Kidney epithelial cell (primary cell): ENCODE data around the gene RAC3. TPM values are rescaled to one million over a fixed set of nuclear protein-coding genes. Genes with fewer than 3 reads are reported as not detected.

ENCODE experiments used
- DNase-seq: peaks from one replicate; pipeline ENCODE4 v3.0.0-alpha.2; 2010; ENCODE audit warnings: low read depth
- H3K27me3 ChIP-seq: 2 replicates; pipeline ENCODE4 v1.6.0; 2011; ENCODE audit warnings: low read length; ENCODE audit not compliant: control insufficient read depth, insufficient read depth
- H3K36me3 ChIP-seq: 2 replicates; pipeline ENCODE4 v1.5.1; 2011; ENCODE audit warnings: low read length; ENCODE audit not compliant: control insufficient read depth, insufficient read depth
- H3K4me3 ChIP-seq: 2 replicates; pipeline ENCODE4 v1.5.1; 2011; ENCODE audit warnings: low read depth, mild to moderate bottlenecking, control low read depth, low read length
- CTCF ChIP-seq: IDR thresholded peaks from 2 replicates; pipeline ENCODE4 v1.5.1; 2011; ENCODE audit warnings: mild to moderate bottlenecking, moderate library complexity, low read length, control low read depth, inconsistent platforms; ENCODE audit not compliant: insufficient read depth, poor library complexity, severe bottlenecking
- total RNA-seq: library from RNA; depleted of rRNA; stranded (reverse); fragments of >200 nt; gene quantifications from 2 replicates; pipeline ENCODE4 v1.2.3, GENCODE V29; 2015

RAC3 gene
- total RNA-seq, 1 donor from 2014 or later = 57.4 TPM

GRCh38 chr17:81998691-81999438 is 32.6 kb upstream of the RAC3 start:
- H3K36me3 ChIP-seq = no peaks in the 10 kb centered on the region
- no peaks in the 10 kb centered on the region for H3K27me3 ChIP-seq
- TF ChIP-seq CTCF = no peak
- H3K4me3 ChIP-seq = no peak overlapping the region
- no peak for DNase-seq

DNA sequence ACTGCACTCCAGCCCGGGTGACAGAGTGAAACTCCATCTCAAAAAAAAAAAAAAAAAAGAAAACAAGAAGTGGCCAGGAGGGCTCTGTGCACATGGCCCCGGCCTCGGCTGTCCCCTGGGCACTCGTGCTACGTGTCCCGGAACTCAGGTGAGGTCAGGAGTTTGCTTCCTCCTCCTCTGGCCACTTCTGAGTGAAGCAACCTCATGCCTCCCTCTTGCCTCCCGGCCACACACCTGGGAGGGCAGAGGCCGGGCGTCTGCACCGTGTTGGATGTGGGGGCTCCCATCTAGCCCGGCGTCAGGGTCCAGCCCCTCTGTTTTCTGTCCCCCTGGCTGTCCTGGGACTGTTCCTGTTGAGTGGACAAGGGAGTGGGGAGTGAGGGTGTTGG is 31.9 kb upstream of the RAC3 start:
- DNase-seq = no peak
- Histone ChIP-seq H3K4me3 (no peak overlapping the region), H3K36me3 (no peaks in the 10 kb centered on the region), H3K27me3 (no peaks in the 10 kb centered on the region)
- no peak for TF ChIP-seq CTCF

DNA sequence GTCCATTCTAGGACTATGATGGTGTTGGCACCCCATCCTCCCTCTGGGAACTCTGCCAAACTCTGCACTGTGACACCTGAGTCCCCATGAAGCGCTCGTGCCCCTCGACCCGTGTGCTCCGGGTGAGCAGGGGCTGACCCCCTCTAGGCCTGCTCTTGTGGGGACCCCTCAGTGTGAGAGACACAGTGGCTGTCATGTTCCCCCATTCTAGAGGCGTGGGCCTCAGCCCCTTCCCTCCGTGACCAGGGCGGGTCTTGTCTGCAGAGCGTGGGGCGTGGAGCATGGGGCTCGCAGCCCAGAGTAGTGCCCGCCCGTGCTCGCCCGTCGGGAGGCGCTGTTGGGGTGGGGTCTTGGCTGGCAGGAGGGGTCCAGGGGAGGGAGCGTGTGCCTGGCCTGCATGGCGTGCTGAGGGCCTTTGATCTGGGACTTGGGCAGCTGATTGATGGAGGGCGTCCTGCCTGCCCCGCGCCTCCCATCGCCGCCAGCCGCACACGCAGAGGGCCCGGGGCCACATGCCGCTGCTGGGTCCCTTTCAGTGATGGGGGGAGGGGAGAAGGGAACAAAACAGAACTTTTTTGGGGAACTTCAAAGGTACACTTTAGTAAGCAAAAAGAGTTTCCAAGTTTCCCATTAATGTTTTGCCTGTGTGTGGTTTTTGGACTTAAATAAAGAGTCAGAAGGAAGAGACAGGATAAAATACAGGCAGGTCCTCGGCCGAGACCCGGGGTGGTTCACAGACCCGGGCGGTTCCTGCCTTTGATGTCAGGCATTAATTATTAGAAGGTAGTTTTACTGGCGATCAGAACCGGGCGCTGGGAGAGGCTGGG is 31.3 kb upstream of the RAC3 start:
- Histone ChIP-seq H3K27me3 (no peaks in the 10 kb centered on the region), H3K36me3 (no peaks in the 10 kb centered on the region), H3K4me3 (no peak overlapping the region)
- TF ChIP-seq CTCF = no peak
- no peak for DNase-seq

DNA sequence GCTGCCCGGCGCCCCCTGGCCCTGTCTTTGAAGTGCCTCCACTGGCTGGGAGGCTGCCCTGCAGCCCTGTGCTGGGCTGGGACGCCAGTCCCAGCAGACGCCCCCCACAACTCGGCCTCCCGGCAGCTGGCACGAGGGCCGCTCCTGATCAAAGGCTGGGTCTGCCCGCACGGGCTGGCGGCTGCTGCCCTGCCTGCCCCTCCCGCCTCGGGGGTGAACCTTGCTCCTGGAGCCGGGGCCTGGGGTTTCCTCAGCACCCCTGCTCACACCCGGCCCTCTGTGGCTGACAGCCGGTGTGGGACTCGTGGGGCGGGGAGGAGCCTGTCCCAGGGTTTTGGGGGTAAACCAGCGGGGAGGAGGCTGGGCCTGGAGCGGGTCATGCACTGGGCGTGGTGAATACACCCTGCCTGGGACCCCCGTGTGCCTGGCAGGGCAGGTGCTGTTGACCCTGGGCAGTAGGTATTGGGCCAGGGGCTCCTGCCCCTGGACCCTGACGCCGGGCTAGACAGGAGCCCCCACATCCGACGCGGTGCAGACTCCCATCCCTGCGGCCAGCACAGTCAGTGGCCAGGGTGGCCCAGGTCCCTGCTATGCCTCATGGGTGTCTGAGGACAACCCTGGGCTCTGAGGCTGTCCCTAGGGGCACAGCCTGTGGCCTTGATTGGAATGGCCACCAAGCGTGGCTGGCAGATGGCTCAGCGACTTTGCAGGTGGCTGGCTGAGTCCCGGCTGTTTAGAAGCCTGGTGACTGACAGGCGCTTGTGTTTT is 30.5 kb upstream of the RAC3 start:
- no peak for TF ChIP-seq CTCF
- no peak overlapping the region for H3K4me3 ChIP-seq
- DNase-seq = no peak
- no peaks in the 10 kb centered on the region for H3K36me3 ChIP-seq
- H3K27me3 ChIP-seq = no peaks in the 10 kb centered on the region

- H3K27me3 ChIP-seq = no peaks in the 10 kb centered on the region
- TF ChIP-seq CTCF = no peak
- H3K4me3 ChIP-seq = no peak overlapping the region
- H3K36me3 ChIP-seq = no peaks in the 10 kb centered on the region
- no peak for DNase-seq
Observed at GRCh38 chr17:82001571-82002056, 29.9 kb upstream of the RAC3 start.
